ENCODE results near the gene DBF4B. TPM values are rescaled to one million over a fixed set of nuclear protein-coding genes. Genes with fewer than 3 reads are reported as not detected.

The DBF4B gene
- total and polyA plus RNA-seq, 2 of the 13 experiments (the other 11 are each of a cell fraction or from before 2014, with no cell fraction given): 11.7 to 13.2 TPM

DNA sequence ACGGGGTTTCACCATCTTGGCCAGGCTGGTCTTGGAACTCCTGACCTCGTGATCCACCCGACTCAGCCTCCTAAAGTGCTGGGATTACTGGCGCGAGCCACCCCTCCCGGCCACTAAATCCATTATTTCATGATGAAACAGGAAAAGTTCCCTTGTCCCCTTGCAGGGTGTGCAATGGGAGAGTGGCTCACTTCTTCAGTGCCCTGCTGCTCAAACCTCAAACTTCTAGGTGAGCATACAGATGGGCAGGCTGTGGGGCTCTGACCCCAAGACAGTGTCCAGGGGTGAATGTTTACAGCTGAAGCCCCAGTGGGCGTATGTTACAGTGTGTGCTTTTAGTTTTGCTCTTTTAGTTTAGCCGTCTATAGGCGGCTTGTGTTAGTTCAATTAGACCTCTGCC, 87.0 kb downstream of the DBF4B start (continued):
- TF ChIP-seq, protein P1, sequence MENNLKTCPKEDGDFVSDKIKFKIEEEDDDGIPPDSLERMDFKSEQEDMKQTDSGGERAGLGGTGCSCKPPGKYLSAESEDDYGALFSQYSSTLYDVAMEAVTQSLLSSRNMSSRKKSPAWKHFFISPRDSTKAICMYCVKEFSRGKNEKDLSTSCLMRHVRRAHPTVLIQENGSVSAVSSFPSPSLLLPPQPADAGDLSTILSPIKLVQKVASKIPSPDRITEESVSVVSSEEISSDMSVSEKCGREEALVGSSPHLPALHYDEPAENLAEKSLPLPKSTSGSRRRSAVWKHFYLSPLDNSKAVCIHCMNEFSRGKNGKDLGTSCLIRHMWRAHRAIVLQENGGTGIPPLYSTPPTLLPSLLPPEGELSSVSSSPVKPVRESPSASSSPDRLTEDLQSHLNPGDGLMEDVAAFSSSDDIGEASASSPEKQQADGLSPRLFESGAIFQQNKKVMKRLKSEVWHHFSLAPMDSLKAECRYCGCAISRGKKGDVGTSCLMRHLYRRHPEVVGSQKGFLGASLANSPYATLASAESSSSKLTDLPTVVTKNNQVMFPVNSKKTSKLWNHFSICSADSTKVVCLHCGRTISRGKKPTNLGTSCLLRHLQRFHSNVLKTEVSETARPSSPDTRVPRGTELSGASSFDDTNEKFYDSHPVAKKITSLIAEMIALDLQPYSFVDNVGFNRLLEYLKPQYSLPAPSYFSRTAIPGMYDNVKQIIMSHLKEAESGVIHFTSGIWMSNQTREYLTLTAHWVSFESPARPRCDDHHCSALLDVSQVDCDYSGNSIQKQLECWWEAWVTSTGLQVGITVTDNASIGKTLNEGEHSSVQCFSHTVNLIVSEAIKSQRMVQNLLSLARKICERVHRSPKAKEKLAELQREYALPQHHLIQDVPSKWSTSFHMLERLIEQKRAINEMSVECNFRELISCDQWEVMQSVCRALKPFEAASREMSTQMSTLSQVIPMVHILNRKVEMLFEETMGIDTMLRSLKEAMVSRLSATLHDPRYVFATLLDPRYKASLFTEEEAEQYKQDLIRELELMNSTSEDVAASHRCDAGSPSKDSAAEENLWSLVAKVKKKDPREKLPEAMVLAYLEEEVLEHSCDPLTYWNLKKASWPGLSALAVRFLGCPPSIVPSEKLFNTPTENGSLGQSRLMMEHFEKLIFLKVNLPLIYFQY (CRISPR knock-in tag; IDR thresholded peaks at IDR 0.05; ENCODE audit: borderline replicate concordance): no peak
- TF ChIP-seq KLF12 (CRISPR knock-in tag; IDR thresholded peaks at IDR 0.05; ENCODE audit: borderline replicate concordance): no peak
- TF ChIP-seq, protein P2, sequence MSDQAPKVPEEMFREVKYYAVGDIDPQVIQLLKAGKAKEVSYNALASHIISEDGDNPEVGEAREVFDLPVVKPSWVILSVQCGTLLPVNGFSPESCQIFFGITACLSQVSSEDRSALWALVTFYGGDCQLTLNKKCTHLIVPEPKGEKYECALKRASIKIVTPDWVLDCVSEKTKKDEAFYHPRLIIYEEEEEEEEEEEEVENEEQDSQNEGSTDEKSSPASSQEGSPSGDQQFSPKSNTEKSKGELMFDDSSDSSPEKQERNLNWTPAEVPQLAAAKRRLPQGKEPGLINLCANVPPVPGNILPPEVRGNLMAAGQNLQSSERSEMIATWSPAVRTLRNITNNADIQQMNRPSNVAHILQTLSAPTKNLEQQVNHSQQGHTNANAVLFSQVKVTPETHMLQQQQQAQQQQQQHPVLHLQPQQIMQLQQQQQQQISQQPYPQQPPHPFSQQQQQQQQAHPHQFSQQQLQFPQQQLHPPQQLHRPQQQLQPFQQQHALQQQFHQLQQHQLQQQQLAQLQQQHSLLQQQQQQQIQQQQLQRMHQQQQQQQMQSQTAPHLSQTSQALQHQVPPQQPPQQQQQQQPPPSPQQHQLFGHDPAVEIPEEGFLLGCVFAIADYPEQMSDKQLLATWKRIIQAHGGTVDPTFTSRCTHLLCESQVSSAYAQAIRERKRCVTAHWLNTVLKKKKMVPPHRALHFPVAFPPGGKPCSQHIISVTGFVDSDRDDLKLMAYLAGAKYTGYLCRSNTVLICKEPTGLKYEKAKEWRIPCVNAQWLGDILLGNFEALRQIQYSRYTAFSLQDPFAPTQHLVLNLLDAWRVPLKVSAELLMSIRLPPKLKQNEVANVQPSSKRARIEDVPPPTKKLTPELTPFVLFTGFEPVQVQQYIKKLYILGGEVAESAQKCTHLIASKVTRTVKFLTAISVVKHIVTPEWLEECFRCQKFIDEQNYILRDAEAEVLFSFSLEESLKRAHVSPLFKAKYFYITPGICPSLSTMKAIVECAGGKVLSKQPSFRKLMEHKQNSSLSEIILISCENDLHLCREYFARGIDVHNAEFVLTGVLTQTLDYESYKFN (CRISPR knock-in tag; conservative IDR thresholded peaks at IDR 0.05): no peak
- no peak for TF ChIP-seq FOSL2 (CRISPR knock-in tag; IDR thresholded peaks at IDR 0.05)
- TF ChIP-seq ZBTB38 (CRISPR knock-in tag; IDR thresholded peaks at IDR 0.05): no peak

- no peak overlapping the region for H3K4me2 ChIP-seq (ENCODE audit: low read depth, low read length)
- H3K4me3 ChIP-seq (replicated peaks in 1 of 3; ENCODE audit: insufficient read depth in 1 of 3, low read depth in 2 of 3, low read length in 3 of 3): no peak overlapping the region
- ChIA-PET CTCF (ENCODE audit: low intra/inter-chr PET ratio, low total read pairs) (no interaction called here), POLR2A (no interaction called here)
- ATAC-seq (peak; percentile 38; the same call in 1 of the 3 replicates), DNase-seq (ENCODE audit: low spot score) (no peak), FAIRE-seq (no peak)
- intact Hi-C loops (cut with micrococcal nuclease; ENCODE audit: unreplicated experiment) (no loop called here), in situ Hi-C loops (cut with HindIII; ENCODE audit: extremely low pct_ligation_motif_present, low pct_unique_long_range_greater_than_20kb) (loop anchor here (25.0 kb wide), 1 partner anchor 216 kb away; no protein-coding TSS in a partner anchor)
- H2AFZ ChIP-seq (ENCODE audit: low read length): no peak overlapping the region
- H3K79me2 ChIP-seq (ENCODE audit: insufficient read depth, low read length): no peaks in the 10 kb centered on the region
- H3K36me3 ChIP-seq (replicated peaks in 1 of 2; ENCODE audit: control insufficient read depth in 1 of 2, insufficient read depth in 2 of 2, low read length in 2 of 2): no peaks in the 10 kb centered on the region
- no peak for TF ChIP-seq DNMT1 (CRISPR knock-in tag; IDR thresholded peaks at IDR 0.05)
- TF ChIP-seq, protein P3, sequence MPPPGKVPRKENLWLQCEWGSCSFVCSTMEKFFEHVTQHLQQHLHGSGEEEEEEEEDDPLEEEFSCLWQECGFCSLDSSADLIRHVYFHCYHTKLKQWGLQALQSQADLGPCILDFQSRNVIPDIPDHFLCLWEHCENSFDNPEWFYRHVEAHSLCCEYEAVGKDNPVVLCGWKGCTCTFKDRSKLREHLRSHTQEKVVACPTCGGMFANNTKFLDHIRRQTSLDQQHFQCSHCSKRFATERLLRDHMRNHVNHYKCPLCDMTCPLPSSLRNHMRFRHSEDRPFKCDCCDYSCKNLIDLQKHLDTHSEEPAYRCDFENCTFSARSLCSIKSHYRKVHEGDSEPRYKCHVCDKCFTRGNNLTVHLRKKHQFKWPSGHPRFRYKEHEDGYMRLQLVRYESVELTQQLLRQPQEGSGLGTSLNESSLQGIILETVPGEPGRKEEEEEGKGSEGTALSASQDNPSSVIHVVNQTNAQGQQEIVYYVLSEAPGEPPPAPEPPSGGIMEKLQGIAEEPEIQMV (CRISPR knock-in tag; IDR thresholded peaks at IDR 0.05; ENCODE audit: low read depth): 0 out of 2 replicates have a peak, but pooled peaks have one; percentile 31
- no peaks in the 10 kb centered on the region for H4K20me1 ChIP-seq (ENCODE audit: insufficient read depth, low read length)
- peaks cover 22% of the 10 kb centered on the region for H3K4me1 ChIP-seq (ENCODE audit: insufficient read depth, low read length)
- H3K27ac ChIP-seq (ENCODE audit: extremely low read length, insufficient read depth, low read length): no peak overlapping the region
- H3K9ac ChIP-seq (ENCODE audit: insufficient read depth, low read depth, low read length): no peak overlapping the region
- no peaks in the 10 kb centered on the region for H3K9me3 ChIP-seq (ENCODE audit: low read length)
- peaks cover 0 to 3% of the 10 kb centered on the region in 2 experiments; a peak in 2 of 5 replicates for H3K27me3 ChIP-seq (ENCODE audit: control insufficient read depth in 1 of 2, insufficient read depth in 2 of 2, low read length in 2 of 2)
- WGBS (ENCODE audit: low lambda C conversion rate): 42% methylated on average over 6 of the region's 10 CpGs
- no TSS peak for BruUV-seq (replicated peaks)
These were observed 87.5 kb downstream of the DBF4B start for GRCh38 chr17:44795928-44796327.

Data from HepG2 (cell line).